ENCODE results near the gene FBP1.
"Not testable (repeated sequence)": the region's sequence is repeated elsewhere in the genome, so short reads cannot be mapped to it uniquely, and the experiment has no call there.

The FBP1 gene

DNA sequence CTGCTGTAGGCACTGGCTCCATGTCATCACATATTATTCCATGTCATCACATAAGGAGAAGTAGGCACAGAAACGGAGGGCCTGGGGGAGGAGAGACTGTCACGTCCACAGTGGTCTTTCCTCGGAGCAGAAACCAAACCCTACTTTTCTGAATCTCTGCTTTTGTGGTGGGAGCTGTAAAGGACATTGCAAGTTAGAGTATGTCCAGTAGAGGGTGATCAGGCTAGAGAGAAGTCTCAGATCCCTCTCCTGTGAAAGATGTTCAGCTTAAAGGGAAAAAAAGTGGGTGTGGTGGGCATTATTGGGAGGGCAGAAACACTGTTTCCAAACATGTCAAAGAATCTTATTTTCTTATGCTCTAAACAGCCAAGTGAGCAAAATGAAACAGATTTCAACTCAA is 26.3 kb downstream of the FBP1 start:
- no peak for DNase-seq (ENCODE audit: low read depth)

DNA sequence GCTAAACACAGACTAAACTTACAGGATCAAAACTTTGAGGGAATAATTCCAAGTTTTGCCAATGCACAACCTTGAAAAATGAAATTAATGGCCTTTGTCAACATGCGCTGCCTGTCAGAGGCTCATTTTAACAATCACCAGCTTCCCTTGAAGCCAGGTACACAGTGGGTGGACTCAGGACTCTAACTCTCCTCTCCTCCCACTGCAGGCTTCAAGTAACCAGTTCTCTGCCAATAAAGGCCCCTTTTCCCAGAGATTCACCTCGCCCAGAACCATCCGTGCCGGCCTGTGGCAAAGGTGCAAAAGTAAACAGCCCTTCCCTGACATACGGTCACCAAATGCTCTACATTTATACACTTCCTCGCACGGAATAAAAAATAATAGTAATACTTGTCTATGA is 27.2 kb downstream of the FBP1 start:
- no peak for DNase-seq (ENCODE audit: low read depth)

DNA sequence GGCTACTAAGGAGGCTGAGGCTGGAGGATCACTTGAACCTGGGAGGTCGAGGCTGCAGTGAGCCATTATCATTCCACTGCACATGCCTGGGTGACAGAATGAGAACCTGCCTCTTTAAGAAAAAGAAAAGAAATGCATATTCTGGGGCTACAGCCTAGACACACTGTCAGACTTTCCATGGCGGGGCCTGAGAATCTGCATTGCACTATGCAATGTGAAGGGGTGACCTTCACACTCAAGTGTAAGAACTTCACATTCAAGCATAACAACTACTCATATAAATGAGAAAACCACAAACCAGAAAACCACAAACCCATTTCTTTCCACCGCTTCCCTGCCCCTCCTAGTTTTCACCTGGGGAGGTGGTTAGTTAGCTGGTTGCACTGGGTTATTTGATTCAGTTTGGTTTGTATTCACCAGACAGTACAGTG is 27.7 kb downstream of the FBP1 start:
- DNase-seq (ENCODE audit: low read depth), result no peak

DNA sequence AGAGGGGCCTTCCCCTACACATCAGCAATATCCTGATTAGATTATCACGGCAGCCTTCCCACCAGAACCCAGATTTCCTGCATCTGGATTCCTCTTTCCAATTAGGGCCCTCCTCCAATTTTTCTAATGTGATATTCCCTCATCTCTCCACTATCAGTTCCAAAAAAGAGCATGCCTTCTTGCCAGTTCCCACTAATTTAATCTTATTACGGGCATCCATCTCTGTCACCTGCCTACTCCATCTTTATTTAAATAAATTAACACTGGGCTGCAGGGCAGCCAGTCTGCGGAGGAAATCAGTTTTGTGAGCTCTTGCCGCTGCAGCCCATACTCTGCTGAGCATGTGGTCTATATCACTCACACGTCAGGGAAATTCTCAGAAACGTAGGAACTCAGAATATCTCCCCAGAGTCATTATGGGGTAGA is 29.1 kb downstream of the FBP1 start:
- DNase-seq (ENCODE audit: low read depth), result no peak

DNA sequence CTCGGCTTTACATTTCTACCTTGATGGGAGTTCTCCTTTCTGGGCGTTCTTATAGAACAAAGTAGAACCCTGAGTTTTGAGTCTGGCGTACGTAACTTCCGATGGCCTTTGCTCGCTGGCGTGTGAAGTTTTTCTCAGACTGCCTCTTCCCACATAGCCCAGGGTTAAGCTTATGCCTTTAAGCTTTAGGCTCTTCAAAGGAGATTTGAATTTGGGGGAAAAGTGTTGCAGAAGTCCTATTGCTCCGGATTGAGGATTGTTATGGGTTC is 32.0 kb downstream of the FBP1 start:
- no peak for DNase-seq (ENCODE audit: low read depth)

DNA sequence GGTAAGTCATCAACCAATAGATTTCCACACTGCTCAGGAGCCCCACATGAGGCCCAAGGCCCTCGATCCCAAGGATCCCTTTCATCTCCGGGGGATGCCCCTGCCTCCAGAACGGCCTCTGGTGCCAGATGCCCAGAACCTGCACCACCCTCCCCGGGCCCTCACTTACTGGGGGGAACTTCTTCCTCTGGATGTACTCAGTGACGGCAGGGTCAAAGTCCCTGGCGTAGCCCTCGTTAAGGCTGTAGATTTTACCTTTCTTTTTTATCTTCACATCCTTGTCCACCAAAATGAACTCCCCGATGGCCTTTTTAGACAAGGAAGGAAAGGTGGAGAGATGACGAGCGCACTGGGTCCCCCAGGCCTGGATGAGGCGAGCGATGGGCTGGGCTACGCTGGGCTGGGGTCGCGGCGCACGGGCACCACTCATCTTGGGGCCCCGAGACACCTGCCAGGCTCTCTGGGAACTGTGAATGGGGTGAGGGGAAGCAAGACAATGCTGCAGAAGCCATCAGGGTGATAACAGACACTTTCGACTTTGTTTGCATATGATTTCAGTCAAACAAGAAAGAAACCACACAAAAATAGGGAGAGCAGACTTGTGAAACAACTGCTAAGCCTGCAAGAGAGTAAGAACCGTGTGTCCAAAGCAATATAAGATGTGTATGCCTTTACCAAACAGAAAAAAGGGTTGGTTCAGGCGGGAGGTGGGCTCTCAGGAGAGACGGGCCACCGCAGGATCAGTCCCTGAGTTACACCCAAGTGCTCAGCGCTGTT is 32.5 kb downstream of the FBP1 start:
- no peak for DNase-seq (ENCODE audit: low read depth)

DNA sequence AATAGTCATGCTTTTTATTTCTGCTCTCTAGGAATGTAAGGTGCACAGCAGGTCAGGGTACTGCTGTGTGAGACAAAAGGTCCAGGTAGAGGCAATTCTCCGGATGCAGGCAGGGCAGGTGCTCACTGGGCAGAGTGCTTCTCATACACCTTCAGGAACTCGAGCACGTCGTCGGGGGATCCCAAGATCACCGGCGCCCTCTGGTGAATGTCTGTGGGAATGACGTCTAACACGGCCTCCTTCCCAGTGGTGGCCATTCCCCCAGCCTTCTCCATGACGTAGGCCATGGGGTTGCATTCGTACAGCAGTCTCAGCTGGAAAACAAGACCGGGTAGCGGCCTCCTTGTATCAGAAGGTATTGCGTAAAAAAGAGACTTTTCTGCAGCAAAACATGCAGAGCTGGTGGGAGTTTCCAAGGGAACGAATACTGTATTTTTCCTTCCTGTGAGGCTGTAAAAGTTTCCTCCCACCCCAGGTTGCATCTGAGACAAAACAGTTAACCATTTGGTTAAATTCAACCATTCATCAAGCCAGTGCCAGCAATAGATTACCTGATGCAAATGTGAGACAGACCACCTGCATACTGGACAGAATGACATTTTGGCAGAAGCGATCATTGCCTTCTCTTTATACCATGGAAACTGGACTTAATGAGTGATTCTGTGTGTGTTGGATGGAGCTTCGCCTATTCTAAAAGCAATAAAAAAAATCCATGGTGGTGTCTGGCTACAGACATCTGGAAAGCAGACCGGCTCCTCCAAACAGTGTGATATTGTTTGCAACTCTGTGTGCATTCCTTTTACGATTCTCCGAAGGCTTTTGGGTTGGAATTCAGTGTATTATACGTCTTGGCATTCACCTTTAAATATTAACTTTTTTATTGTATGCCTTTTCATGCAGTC is 35.8 kb downstream of the FBP1 start:
- peak; percentile 47 for DNase-seq (ENCODE audit: low read depth)

DNA sequence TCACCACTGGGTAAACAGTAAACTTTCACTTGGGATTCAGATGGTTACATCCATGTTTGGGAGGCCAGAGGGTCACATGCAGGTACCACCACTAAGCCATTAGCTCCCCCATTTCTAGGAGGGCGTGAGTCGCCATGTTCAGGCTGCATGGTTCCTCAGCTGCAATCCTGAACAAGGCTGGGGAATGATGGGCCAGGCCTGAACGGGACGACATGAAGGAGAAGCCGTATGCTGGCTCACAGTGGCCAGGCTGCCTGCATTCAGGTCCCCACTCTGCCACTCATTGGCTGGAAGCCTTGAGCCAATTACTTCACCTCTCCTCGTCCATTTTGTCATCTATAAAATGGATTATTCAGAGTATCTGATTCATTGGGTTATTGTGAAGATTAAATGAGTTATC is 36.7 kb downstream of the FBP1 start:
- no peak for DNase-seq (ENCODE audit: low read depth)

DNA sequence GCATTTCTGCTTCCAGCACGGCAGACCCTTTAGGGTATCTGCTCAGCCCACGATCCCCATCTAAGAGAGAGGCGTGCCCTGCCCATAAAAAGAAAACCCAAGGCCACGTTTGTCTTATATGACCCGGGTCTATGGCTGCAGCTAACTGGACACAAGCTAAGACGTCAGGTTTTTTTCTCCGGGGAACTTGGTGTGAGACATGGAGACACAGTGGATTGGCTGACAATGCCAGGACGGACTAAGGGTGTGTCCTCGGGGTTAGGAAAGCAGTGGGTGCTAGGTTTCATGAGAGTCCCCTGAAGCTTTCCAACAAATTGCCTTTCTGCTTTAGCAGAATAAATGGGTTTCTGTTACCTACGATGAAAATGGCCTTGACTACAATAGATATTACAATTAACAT is 38.6 kb downstream of the FBP1 start:
- no peak for DNase-seq (ENCODE audit: low read depth)

DNA sequence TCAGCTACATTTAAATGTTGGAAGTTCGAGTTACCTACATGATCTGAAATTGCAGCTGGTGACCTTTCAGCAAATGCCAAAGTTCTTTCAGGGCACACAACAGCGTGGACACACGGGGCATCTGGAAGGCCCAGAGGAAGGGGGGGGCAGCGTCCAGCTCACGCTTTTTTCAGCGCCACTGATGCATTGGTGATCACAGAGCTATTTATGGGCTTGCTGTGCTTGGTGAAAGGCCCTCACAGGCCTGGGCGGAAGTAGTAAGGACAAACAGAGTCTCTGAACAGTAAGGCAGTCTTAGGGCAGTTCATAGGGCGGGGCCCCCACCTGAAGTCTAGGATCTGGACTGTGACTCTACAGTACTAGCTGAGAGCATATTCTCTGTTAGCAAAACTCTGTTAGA is 39.1 kb downstream of the FBP1 start:
- DNase-seq (ENCODE audit: low read depth), result no peak

DNA sequence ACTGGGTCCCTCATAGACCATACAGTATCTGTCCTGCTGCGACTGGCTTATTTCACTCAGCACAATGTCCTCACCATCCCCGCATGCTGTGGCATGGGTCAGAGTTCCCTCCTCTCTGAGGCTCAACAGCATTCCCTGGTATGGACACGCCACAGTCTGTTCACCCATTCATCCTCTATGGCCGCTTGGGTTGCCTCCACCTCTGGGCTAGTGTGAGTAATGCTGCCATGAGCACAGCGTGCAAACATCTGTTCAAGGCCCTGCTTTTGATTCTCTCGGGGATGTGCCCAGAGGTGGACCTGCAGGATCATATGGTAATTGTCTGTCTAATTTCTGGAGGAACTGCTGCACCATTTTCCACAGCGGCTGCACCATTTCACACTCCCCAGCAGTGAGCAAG is 40.2 kb downstream of the FBP1 start:
- DNase-seq (ENCODE audit: low read depth), result no peak

DNA sequence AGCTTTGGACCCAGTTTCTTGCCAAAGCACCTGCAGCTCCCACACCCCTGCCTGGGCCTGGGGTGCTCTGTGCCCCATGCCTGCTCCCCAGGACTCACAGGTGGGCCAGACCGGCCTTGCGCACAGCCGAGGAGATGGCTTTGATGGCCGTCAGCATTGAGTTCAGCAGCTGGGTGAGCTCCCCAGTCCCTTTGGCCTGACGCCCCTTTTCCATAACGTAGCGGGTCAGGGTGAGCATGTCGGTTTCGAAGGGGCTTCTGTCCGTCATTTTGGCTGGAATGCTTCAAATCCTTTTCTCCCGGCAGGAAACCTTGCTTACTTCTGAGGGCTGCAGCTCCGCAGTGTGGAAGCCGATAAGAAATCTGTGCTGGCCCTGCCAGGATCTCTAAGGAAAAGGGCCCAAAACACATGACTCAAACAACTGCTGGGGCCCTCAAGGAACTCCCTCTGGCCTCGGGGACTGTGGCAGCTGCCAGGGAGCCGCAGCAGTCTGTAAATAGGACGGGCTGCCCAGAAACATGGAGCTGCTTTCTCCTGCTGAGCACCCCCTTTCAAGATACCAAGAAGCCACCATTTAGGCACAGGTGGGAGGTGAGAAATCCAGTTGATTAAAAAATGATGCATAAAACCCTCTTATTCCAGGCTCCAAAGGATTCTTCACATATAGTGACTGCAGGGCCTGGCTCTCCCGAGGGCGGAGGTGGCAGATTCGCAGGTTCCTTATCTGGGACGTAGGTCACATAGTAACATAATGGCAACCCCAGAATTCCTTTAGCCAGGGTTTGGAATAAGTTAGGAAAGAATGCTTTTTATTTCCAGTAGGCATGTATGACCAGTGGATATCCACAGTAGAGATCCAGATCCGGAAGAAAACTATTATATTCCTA is 45.6 kb downstream of the FBP1 start, which contains the start of gene FBP2:
FBP2 (minus strand) TSS at position 366 of the 887 bp plus-strand sequence; CDS start at position 268, 98 bp downstream.
- no peak for DNase-seq (ENCODE audit: low read depth)

DNA sequence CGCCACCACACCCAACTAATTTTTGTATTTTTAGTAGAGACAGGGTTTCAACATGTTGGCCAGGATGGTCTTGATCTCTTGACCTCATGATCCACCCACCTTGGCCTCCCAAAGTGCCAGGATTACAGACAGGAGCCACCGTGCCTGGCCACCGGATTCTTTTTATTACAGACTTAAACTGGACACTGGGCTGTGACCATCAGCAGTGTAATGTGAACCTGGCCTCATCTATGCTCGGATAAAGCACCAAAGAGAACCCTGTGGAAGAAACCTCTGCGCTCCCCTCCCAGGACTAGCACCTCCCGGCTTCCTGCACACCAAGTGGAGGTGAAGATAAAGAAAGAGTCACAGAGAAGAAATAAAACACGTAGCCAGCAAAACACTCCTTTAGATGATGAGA is 46.6 kb downstream of the FBP1 start:
- DNase-seq (ENCODE audit: low read depth), result not testable (repeated sequence)

DNA sequence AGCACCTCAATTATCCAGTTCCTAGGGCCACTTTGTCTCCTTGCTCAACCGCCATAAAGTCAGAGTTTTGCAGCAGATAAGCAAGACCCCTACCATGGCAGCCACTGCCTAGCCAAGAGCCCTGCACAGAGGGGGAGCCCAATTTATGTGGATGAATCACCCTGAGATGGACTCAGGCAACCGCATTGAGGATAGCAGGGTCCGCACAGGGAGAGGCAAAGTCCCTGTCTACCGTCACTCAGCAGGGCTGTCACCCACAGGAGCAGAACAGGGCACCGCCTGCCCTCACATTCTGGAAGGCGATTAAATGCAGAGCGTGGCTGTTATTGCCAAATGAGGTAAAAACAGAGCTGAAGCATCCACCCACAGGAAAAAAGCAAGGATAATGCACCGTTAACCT is 47.4 kb downstream of the FBP1 start:
- DNase-seq (ENCODE audit: low read depth), result no peak

DNA sequence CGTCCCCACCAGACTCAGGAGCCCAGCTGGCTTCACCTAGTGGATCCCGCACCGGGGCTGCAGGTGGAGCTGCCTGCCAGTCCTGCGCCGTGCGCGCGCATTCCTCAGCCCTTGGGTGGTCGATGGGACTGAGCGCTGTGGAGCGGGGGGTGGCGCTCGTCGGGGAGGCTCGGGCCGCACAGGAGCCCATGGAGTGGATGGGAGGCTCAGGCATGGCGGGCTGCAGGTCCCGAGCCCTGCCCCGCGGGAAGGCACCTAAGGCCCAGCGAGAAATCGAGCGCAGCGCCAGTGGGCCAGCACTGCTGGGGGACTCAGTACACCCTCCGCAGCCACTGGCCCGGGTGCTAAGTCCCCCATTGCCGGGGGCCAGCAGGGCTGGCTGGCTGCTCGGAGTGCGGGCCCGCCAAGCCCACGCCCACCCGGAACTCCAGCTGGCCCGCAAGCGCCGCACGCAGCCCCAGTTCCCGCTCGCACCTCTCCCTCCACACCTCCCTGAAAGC is 48.2 kb downstream of the FBP1 start:
- DNase-seq (ENCODE audit: low read depth), result not testable (repeated sequence)

DNA sequence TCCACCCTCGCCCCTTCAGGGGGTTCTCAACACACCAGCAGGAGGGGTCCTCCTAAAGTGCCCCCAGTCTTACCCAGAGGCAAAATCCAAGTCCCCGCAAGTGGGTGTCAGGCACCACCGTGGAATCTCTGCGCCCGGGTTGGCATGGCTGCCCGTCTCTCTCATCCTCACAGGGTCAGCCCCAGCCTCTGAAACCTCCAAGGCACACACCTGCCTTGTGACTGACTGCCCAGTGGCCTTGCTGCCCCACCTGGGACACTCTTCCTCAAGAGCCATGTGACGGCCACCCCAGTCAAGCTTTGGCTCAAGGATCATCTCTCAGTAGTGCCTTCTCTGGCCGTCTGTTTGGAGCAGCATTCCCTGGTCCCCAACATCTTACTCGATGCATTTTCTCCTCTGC is 50.6 kb downstream of the FBP1 start:
- no peak for DNase-seq (ENCODE audit: low read depth)

DNA sequence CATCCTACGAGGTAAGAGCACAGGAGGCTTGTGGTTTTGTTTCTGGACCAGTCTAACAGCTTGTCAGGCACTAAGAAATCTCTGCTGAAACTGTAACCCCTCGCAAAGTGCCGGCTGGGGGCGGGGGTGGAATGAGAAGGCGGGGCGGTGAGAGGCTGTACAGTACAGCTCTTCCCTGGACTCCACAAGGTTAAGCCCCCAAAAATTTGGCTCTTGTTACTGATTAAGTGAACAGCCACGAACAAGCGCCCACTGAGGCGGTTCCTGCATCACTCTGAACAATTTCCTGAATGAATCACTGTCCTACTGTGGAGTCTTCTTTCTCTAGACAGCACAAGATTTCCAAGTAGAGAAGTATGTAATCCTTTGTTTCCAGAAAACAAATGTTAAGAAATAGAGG is 52.5 kb downstream of the FBP1 start:
- no peak for DNase-seq (ENCODE audit: low read depth)

DNA sequence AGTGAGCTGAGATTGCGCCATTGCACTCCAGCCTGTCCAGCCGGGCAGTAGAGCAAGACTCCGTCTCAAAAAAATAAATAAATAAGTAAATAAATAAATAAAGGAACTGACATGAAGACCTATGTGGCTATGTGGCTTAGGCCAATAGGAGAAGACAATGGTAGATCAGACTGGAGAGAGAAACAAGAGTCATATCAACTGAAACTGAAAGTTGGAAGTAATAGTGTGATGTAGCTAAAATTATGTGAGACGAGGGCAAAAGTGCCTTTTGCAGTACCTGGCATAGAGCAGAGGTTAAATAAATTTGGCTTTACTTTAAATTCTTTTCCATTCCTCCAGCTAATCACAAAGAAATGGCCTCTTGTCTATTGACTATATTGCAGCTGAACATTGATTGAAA is 53.0 kb downstream of the FBP1 start:
- no peak for DNase-seq (ENCODE audit: low read depth)

DNA sequence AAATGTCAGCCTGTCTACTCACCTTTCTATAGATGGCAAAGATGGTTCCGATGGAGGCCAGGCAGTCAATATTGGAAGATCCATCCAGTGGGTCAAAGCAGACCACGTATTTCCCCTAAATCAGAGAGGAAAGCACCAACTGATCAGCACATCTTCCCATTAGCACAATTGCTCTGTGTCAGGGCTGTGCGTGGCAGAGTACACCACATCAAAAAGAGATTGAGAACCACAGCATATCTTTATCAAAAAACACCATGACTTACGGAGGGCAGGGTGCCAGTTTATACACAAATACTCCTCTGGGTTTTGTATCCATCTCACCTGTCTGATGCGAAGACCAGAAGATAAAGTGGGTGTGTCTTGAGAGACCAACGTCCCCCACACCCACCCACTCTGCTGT is 54.8 kb downstream of the FBP1 start:
- no peak for DNase-seq (ENCODE audit: low read depth)

DNA sequence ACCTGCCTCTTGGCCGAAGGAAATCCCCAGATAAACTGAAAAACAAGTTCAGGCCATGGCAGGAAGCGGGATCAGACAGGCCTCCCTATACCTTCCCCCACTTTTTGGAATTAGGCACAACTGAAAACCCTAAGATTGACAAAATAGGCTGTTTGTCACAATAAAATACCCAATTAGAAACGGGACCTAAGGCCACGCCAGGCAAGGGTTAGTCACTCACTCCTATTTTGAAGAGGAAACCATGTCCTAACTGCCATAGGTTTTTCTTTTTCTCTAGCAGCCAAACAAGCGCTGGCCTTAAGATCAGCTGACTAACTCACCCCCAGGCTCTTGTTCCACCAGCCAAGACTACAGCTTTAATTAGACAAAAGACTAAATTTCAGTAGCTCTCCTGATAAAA is 57.6 kb downstream of the FBP1 start:
- no peak for DNase-seq (ENCODE audit: low read depth)

DNA sequence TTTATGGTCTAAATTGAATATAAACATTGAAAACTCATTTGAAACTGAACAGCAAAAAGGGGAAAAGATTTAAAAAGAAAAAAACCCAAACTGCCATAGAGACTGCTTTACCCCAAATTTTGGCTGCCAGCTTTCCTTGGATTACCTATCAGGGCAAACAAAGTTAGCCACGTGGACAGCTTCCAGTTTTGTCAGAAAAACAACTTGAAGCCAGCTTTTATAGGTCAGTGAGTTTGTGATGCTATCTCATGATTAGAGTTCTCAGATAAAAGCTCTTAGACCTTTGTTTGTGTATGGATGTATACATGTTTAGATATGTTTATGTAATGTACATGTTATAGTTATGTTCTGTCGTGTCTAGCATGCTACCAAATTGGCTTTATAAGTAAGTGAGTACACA is 61.7 kb downstream of the FBP1 start:
- no peak for DNase-seq (ENCODE audit: low read depth)

DNA sequence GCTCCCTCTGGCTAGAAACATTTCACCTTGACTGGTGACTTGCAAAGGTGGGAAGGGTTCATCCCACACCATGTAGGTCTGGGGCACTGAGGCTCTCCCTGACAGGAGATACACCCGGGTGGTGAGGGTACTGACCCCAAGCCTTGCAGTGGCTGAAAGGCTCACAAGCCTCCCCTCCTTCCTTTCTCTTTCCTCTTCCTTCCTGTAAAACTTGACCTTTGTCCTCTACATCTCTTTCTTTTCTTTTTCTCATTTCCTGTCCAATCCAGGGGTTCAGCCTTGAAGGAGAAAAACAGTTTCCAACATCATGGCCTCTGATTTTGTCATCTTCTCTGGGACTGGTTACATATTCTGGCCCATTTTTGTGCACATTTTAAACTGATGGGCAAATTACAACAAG is 62.3 kb downstream of the FBP1 start:
- DNase-seq (ENCODE audit: low read depth), result no peak

Data from fibroblast of gingiva (primary cell).